CD14-positive monocyte (primary cell): ENCODE results near the gene PLA2G15. TPM values are rescaled to one million over a fixed set of nuclear protein-coding genes. Genes with fewer than 3 reads are reported as not detected.
A peak's percentile ranks its signal among the peaks of the same experiment; 100 is the strongest.
"Not testable (repeated sequence)": the region's sequence is repeated elsewhere in the genome, so short reads cannot be mapped to it uniquely, and the experiment has no call there.

Source experiments
- DNase-seq, 3 donors: peaks; one replicate each; pipeline ENCODE4 v3.0.0-alpha.2; 2011 to 2022
- H2AFZ ChIP-seq: 2 replicates; pipeline ENCODE4 v1.6.0; 2012; ENCODE audit warnings: mild to moderate bottlenecking, low read depth, low read length, inconsistent platforms; ENCODE audit not compliant: insufficient read depth, poor library complexity, severe bottlenecking
- H3K27ac ChIP-seq, 2 donors: 1 replicate in 1 of 2; 2 replicates in 1 of 2; pipeline ENCODE4 v1.5.1; 2012 to 2013; ENCODE audit warnings: low read length in 2 of 2, control low read depth in 1 of 2, inconsistent platforms in 1 of 2, low read depth in 1 of 2, mild to moderate bottlenecking in 1 of 2
- H3K27me3 ChIP-seq, 2 donors: one replicate each; pipeline versions ENCODE4 v1.6.0 to v1.6.1; 2011 to 2013; ENCODE audit warnings: low read length in 2 of 2; ENCODE audit not compliant: control insufficient read depth in 2 of 2, insufficient read depth in 2 of 2
- H3K36me3 ChIP-seq, 2 donors: replicated peaks in 1 of 2; 1 replicate in 1 of 2; 2 replicates in 1 of 2; pipeline versions ENCODE4 v1.5.1 to v1.6.1; 2012 to 2013; ENCODE audit warnings: low read length in 2 of 2, control low read depth in 1 of 2, inconsistent platforms in 1 of 2, mild to moderate bottlenecking in 1 of 2; ENCODE audit not compliant: insufficient read depth in 2 of 2, control insufficient read depth in 1 of 2
- H3K4me1 ChIP-seq, 2 donors: 1 replicate in 1 of 2; 2 replicates in 1 of 2; pipeline versions ENCODE4 v1.5.1 to v1.6.1; 2012 to 2013; ENCODE audit warnings: low read length in 2 of 2, control low read depth in 1 of 2, inconsistent platforms in 1 of 2, mild to moderate bottlenecking in 1 of 2, moderate library complexity in 1 of 2; ENCODE audit not compliant: insufficient read depth in 2 of 2, control insufficient read depth in 1 of 2
- H3K4me2 ChIP-seq: replicated peaks from 2 replicates; pipeline ENCODE3; 2012; ENCODE audit warnings: low read length, moderate library complexity, mild to moderate bottlenecking; ENCODE audit not compliant: poor library complexity, severe bottlenecking; ENCODE audit errors: extremely low read depth
- H3K4me3 ChIP-seq, 3 experiments: fragments of 200-600 bp in 1 of 3; sonication (generic) in 1 of 3; replicated peaks in 1 of 3; 1 replicate in 2 of 3; 2 replicates in 1 of 3; pipeline ENCODE4 v1.5.1; 2011 to 2013; ENCODE audit warnings: low read length in 3 of 3, mild to moderate bottlenecking in 3 of 3, control low read depth in 2 of 3, low read depth in 2 of 3, inconsistent platforms in 1 of 3, moderate library complexity in 1 of 3
- H3K79me2 ChIP-seq: 2 replicates; pipeline ENCODE4 v1.6.0; 2012; ENCODE audit warnings: mild to moderate bottlenecking, control low read depth, inconsistent platforms, low read length, moderate library complexity; ENCODE audit not compliant: insufficient read depth
- H3K9ac ChIP-seq: 2 replicates; pipeline ENCODE4 v1.6.0; 2017; ENCODE audit warnings: low read length, mild to moderate bottlenecking; ENCODE audit not compliant: insufficient read depth, poor library complexity, severe bottlenecking
- H3K9me3 ChIP-seq, 2 donors: replicated peaks in 1 of 2; 1 replicate in 1 of 2; 2 replicates in 1 of 2; pipeline versions ENCODE4 v1.5.1 to v1.6.1; 2012 to 2013; ENCODE audit warnings: low read length in 2 of 2, control low read depth in 1 of 2; ENCODE audit not compliant: control insufficient read depth in 1 of 2, insufficient read depth in 1 of 2
- H4K20me1 ChIP-seq: 2 replicates; pipeline ENCODE4 v1.6.0; 2012; ENCODE audit warnings: mild to moderate bottlenecking, low read length, control low read depth, moderate library complexity; ENCODE audit not compliant: insufficient read depth
- H3K27ac Mint-ChIP-seq, 7 donors: one replicate each; pipeline ENCODE4 v1.8.0; 2020; ENCODE audit warnings: mild to moderate bottlenecking in 7 of 7, mixed read lengths in 7 of 7, moderate library complexity in 6 of 7, inconsistent platforms in 2 of 7
- H3K27me3 Mint-ChIP-seq, 3 donors: one replicate each; pipeline ENCODE4 v1.8.0; 2021 to 2022; ENCODE audit warnings: low read depth in 3 of 3, mild to moderate bottlenecking in 3 of 3, mixed read lengths in 3 of 3, moderate library complexity in 3 of 3, inconsistent platforms in 1 of 3
- H3K36me3 Mint-ChIP-seq, 2 donors: one replicate each; pipeline ENCODE4 v1.8.0; 2020; ENCODE audit warnings: mixed read lengths in 2 of 2, inconsistent platforms in 1 of 2, mild to moderate bottlenecking in 1 of 2
- H3K4me1 Mint-ChIP-seq: one replicate; pipeline ENCODE4 v1.8.0; 2020; ENCODE audit warnings: mild to moderate bottlenecking, mixed read lengths
- H3K4me3 Mint-ChIP-seq, 2 donors: one replicate each; pipeline ENCODE4 v1.8.0; 2020; ENCODE audit warnings: mild to moderate bottlenecking in 2 of 2, mixed read lengths in 2 of 2, moderate library complexity in 1 of 2
- H3K9me3 Mint-ChIP-seq, 7 donors: one replicate each; pipeline ENCODE4 v1.8.0; 2020 to 2022; ENCODE audit warnings: mixed read lengths in 7 of 7, mild to moderate bottlenecking in 6 of 7, moderate library complexity in 6 of 7, inconsistent platforms in 2 of 7
- WGBS: methylation state at CpG from one replicate; pipeline ENCODE4 v1.1.5; 2013; ENCODE audit warnings: missing lambda C conversion rate; ENCODE audit not compliant: insufficient coverage; 5-methylcytosine and 5-hydroxymethylcytosine counted together
- intact Hi-C, 2 donors: fragments of 100-400 bp; cut with micrococcal nuclease; formaldehyde crosslinking; loops; one replicate each; pipeline versions ENCODE4 v1.15.0 to v1.15.1; 2023
- polyA plus RNA-seq, 3 donors: library from polyadenylated mRNA; depleted of rRNA in 1 of 3; unstranded in 2 of 3; stranded (reverse) in 1 of 3; fragments of 300-500 nt in 2 of 3; fragments of >200 nt in 1 of 3; fragmentation: Illumina TruSeq in 2 of 3; gene quantifications; 1 replicate in 2 of 3; 2 replicates in 1 of 3; pipeline ENCODE4 v1.2.3, GENCODE V29; 2012 to 2021
- TF ChIP-seq, protein P1 (sequence below): fragments of 200-600 bp; IDR thresholded peaks from one replicate; pipeline ENCODE4 v1.8.0; 2022; ENCODE audit warnings: antibody characterized with exemption, mild to moderate bottlenecking

PLA2G15 gene
- polyA plus RNA-seq, 3 donors: 27.8 to 34.8 (median 29.5) TPM

- intact Hi-C loops: no loop called here
- TF ChIP-seq, protein P1, sequence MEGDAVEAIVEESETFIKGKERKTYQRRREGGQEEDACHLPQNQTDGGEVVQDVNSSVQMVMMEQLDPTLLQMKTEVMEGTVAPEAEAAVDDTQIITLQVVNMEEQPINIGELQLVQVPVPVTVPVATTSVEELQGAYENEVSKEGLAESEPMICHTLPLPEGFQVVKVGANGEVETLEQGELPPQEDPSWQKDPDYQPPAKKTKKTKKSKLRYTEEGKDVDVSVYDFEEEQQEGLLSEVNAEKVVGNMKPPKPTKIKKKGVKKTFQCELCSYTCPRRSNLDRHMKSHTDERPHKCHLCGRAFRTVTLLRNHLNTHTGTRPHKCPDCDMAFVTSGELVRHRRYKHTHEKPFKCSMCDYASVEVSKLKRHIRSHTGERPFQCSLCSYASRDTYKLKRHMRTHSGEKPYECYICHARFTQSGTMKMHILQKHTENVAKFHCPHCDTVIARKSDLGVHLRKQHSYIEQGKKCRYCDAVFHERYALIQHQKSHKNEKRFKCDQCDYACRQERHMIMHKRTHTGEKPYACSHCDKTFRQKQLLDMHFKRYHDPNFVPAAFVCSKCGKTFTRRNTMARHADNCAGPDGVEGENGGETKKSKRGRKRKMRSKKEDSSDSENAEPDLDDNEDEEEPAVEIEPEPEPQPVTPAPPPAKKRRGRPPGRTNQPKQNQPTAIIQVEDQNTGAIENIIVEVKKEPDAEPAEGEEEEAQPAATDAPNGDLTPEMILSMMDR: no peak
These were observed 43.1 kb downstream of the PLA2G15 start for GRCh38 chr16:68288252-68288650.

GRCh38 chr16:68288796-68289195 lies 43.6 kb downstream of the PLA2G15 start:
- H3K27me3 Mint-ChIP-seq, H3K4me3 ChIP-seq, H3K9me3 Mint-ChIP-seq, H3K27ac ChIP-seq, H2AFZ ChIP-seq, H3K4me2 ChIP-seq, DNase-seq, intact Hi-C loops, H3K9me3 ChIP-seq, H3K4me3 Mint-ChIP-seq, H3K27me3 ChIP-seq, H3K9ac ChIP-seq, H4K20me1 ChIP-seq: not testable (repeated sequence)
- 50% methylated on average over 2 of the region's 9 CpGs for WGBS
- Mint-ChIP-seq H3K36me3 (peaks cover 52 to 54% of the 10 kb centered on the region in 2 donors), H3K4me1 (peaks cover 66% of the 10 kb centered on the region), H3K27ac (peak overlapping the region in 4 of 7 donors; percentile 3 to 67 (median 34))
- peaks cover 31 to 55% of the 10 kb centered on the region in 2 donors for H3K36me3 ChIP-seq
- peaks cover 30% of the 10 kb centered on the region for H3K79me2 ChIP-seq
- H3K4me1 ChIP-seq: peaks cover 60 to 62% of the 10 kb centered on the region in 2 donors

More at GRCh38 chr16:68288252-68288650, 43.1 kb downstream of the PLA2G15 start:
- no peaks in the 10 kb centered on the region for H4K20me1 ChIP-seq
- no peak overlapping the region for H2AFZ ChIP-seq
- peak overlapping the region; percentile 13 to 86 (median 78) for H3K27ac Mint-ChIP-seq
- no peak overlapping the region for H3K4me3 ChIP-seq
- peaks cover 26 to 50% of the 10 kb centered on the region in 2 donors for H3K36me3 ChIP-seq
- H3K27me3 ChIP-seq: no peaks in the 10 kb centered on the region
- peaks cover 30% of the 10 kb centered on the region for H3K79me2 ChIP-seq
- peak overlapping the region in 1 of 2 donors; percentile 48 for H3K27ac ChIP-seq
- no CpG with 5 or more reads among the region's 1 CpG for WGBS
- DNase-seq: no peak
- H3K27me3 Mint-ChIP-seq: no peaks in the 10 kb centered on the region
- H3K9me3 ChIP-seq: no peaks in the 10 kb centered on the region
- H3K36me3 Mint-ChIP-seq: peaks cover 52% of the 10 kb centered on the region in 2 donors
- H3K4me2 ChIP-seq: no peak overlapping the region
- peaks cover 0 to 1% (median 0%) of the 10 kb centered on the region in 7 donors for H3K9me3 Mint-ChIP-seq
- peaks cover 66 to 67% of the 10 kb centered on the region in 2 donors for H3K4me1 ChIP-seq
- no peak overlapping the region for H3K9ac ChIP-seq
- peaks cover 72% of the 10 kb centered on the region for H3K4me1 Mint-ChIP-seq
- no peak overlapping the region for H3K4me3 Mint-ChIP-seq
